Stomach (tissue), 9 donors: Measurements from ENCODE around the gene CDC14A. TPM values are rescaled to one million over a fixed set of nuclear protein-coding genes. Genes with fewer than 3 reads are reported as not detected.

Experiments
- DNase-seq, 2 donors: peaks; one replicate each; pipeline versions ENCODE4 v3.0.0 to v3.0.0-alpha.2; 2013 to 2019
- H3K27ac ChIP-seq, 5 donors: fragments of 200-600 bp in 4 of 5; sonication (generic) in 4 of 5; one replicate each; pipeline ENCODE4 v1.5.1; 2013 to 2019; ENCODE audit warnings: mild to moderate bottlenecking in 1 of 5, moderate library complexity in 1 of 5
- H3K27me3 ChIP-seq, 3 donors: fragments of 200-600 bp; sonication (generic); one replicate each; pipeline ENCODE4 v1.5.1; 2017 to 2019; ENCODE audit warnings: mixed run types in 1 of 3
- H3K36me3 ChIP-seq, 4 donors: fragments of 200-600 bp; sonication (generic); 1 replicate in 3 of 4; 2 replicates in 1 of 4; pipeline ENCODE4 v1.5.1; 2016 to 2019
- H3K4me1 ChIP-seq, 4 donors: fragments of 200-600 bp; sonication (generic); one replicate each; pipeline ENCODE4 v1.5.1; 2016 to 2019
- H3K4me3 ChIP-seq, 4 donors: fragments of 200-600 bp; sonication (generic) in 3 of 4; one replicate each; pipeline ENCODE4 v1.5.1; 2016 to 2019; ENCODE audit warnings: mild to moderate bottlenecking in 1 of 4
- H3K9me3 ChIP-seq, 4 donors: fragments of 200-600 bp; sonication (generic); one replicate each; pipeline ENCODE4 v1.5.1; 2016 to 2019
- CTCF ChIP-seq, 7 experiments: fragments of 450-650 bp in 4 of 7; fragments of 200-600 bp in 3 of 7; sonication (generic) in 3 of 7; IDR thresholded peaks; one replicate each; pipeline ENCODE4 v1.5.1; 2016 to 2019; ENCODE audit warnings: antibody characterized with exemption in 7 of 7, control low read depth in 2 of 7, mild to moderate bottlenecking in 1 of 7
- EP300 ChIP-seq: sonication (generic); formaldehyde crosslinking; IDR thresholded peaks from one replicate; pipeline ENCODE4 v1.6.1; 2017; ENCODE audit warnings: antibody characterized with exemption
- POLR2A ChIP-seq, 4 donors: fragments of 450-650 bp; IDR thresholded peaks; one replicate each; pipeline ENCODE4 v1.6.1; 2016; ENCODE audit warnings: antibody characterized with exemption in 4 of 4, control low read depth in 2 of 4, mild to moderate bottlenecking in 1 of 4, moderate library complexity in 1 of 4
- POLR2AphosphoS5 ChIP-seq, 3 donors: sonication (generic); formaldehyde crosslinking; IDR thresholded peaks; one replicate each; pipeline ENCODE4 v1.6.1; 2016; ENCODE audit warnings: antibody characterized with exemption in 3 of 3
- WGBS, 5 donors: extraction: QIAGEN DNeasy Blood & Tissue Kit in 3 of 5; methylation state at CpG; one replicate each; pipeline versions ENCODE4 v1.1.5 to v1.1.7; 2013 to 2018; 5-methylcytosine and 5-hydroxymethylcytosine counted together
- intact Hi-C: fragments of 100-400 bp; cut with DNase I; formaldehyde crosslinking; loops from one replicate; pipeline ENCODE4 v1.15.1; 2023; ENCODE audit warnings: low total_unique reads
- polyA plus RNA-seq, 3 donors: library from polyadenylated mRNA; stranded (reverse); fragments of 200-250 nt; gene quantifications; one replicate each; pipeline ENCODE4 v1.2.3, GENCODE V29; 2013
- total RNA-seq, 5 donors: library from RNA; depleted of rRNA; stranded (reverse); fragments of >200 nt; gene quantifications; one replicate each; pipeline versions ENCODE4 v1.1.0 to v1.2.3, GENCODE V29; 2014 to 2016
- donor health status: healthy with polysubstance abuse.
- donor health status: Bipolar disorder and iron deficiency.
- donor health status: healthy.

CDC14A gene
- total and polyA plus RNA-seq, 8 donors: 2.1 to 31.0 (median 12.1) TPM

- Histone ChIP-seq H3K36me3 (no peaks in the 10 kb centered on the region), H3K27me3 (no peaks in the 10 kb centered on the region), H3K9me3 (no peaks in the 10 kb centered on the region), H3K4me3 (no peak overlapping the region), H3K27ac (no peak overlapping the region), H3K4me1 (no peaks in the 10 kb centered on the region)
- intact Hi-C loops: no loop called here
- 51 to 76% (median 72%) methylated on average over 5 of the region's 5 CpGs for WGBS, 5 donors
- no peak for DNase-seq
- no peak for TF ChIP-seq CTCF (IDR thresholded peaks at IDR 0.05)
- no peak for TF ChIP-seq POLR2AphosphoS5 (IDR thresholded peaks at IDR 0.05)
- TF ChIP-seq EP300: no peak
- TF ChIP-seq POLR2A (IDR thresholded peaks at IDR 0.05): no peak
Observed at GRCh38 chr1:100565937-100566699, 213.8 kb downstream of the CDC14A start.

GRCh38 chr1:100567062-100567461 is 214.8 kb downstream of the CDC14A start:
- TF ChIP-seq EP300 (no peak), CTCF (IDR thresholded peaks at IDR 0.05) (no peak), POLR2AphosphoS5 (IDR thresholded peaks at IDR 0.05) (no peak), POLR2A (IDR thresholded peaks at IDR 0.05) (no peak)
- no peaks in the 10 kb centered on the region for H3K27me3 ChIP-seq
- H3K9me3 ChIP-seq: no peaks in the 10 kb centered on the region
- WGBS, 5 donors: 0 to 2% (median 0%) methylated on average over 1 of the region's 1 CpG
- no peaks in the 10 kb centered on the region for H3K4me1 ChIP-seq
- DNase-seq: no peak
- no peaks in the 10 kb centered on the region for H3K36me3 ChIP-seq
- no peak overlapping the region for H3K27ac ChIP-seq
- intact Hi-C loops: no loop called here
- H3K4me3 ChIP-seq: no peak overlapping the region

Other genes with a start within 250 kb of the CDC14A start
- 1 to 10 TPM; 2.3 to 6.1 (median 4.7) TPM for gene SASS6, start 219.6 kb upstream of the CDC14A start, total RNA-seq
- gene SASS6, start 219.6 kb upstream of the CDC14A start, polyA plus RNA-seq: 1 to 10 TPM in 2 of 3 donors, under 1 TPM in 1; 0.87 to 2.0 (median 1.7) TPM
- 10 to 100 TPM in 2 of 5 donors, 1 to 10 TPM in 3; 2.7 to 42.0 (median 5.5) TPM for gene TRMT13, start 219.3 kb upstream of the CDC14A start, total RNA-seq
- gene TRMT13, start 219.3 kb upstream of the CDC14A start, polyA plus RNA-seq: 10 to 100 TPM in 1 of 3 donors, 1 to 10 TPM in 2; 5.1 to 11.5 (median 6.0) TPM
- 1 to 10 TPM in 2 of 5 donors, under 1 TPM in 1, not detected in 2; 0.45 to 2.9 (median 2.3) TPM for gene LRRC39, start 174.2 kb upstream of the CDC14A start, total RNA-seq
- gene LRRC39, start 174.2 kb upstream of the CDC14A start, polyA plus RNA-seq: under 1 TPM in 2 of 3 donors, not detected in 1; 0.62 to 0.98 TPM
- 10 to 100 TPM in 2 of 5 donors, 1 to 10 TPM in 2, under 1 TPM in 1; 0.87 to 22.3 (median 7.7) TPM for gene DBT, start 102.7 kb upstream of the CDC14A start, total RNA-seq
- 1 to 10 TPM; 4.5 to 6.1 (median 5.8) TPM for gene DBT, start 102.7 kb upstream of the CDC14A start, polyA plus RNA-seq
- gene RTCA, start 86.3 kb upstream of the CDC14A start, total RNA-seq: 10 to 100 TPM; 16.5 to 51.9 (median 19.8) TPM
- gene RTCA, start 86.3 kb upstream of the CDC14A start, polyA plus RNA-seq: 10 to 100 TPM; 22.1 to 29.6 (median 22.6) TPM
- 1 to 10 TPM in 1 of 5 donors, not detected in 4; 1.1 TPM for gene GPR88, start 185.6 kb downstream of the CDC14A start, total RNA-seq
- under 1 TPM in 1 of 3 donors, not detected in 2; 0.23 TPM for gene GPR88, start 185.6 kb downstream of the CDC14A start, polyA plus RNA-seq